Gastroesophageal sphincter (tissue), 3 donors: ENCODE measurements around the gene PHLPP1.

Source experiments
- EP300 ChIP-seq: sonication (generic); formaldehyde crosslinking; IDR thresholded peaks from one replicate; pipeline ENCODE4 v1.6.1; 2017; ENCODE audit warnings: antibody characterized with exemption, mild to moderate bottlenecking
- POLR2A ChIP-seq, 2 donors: fragments of 450-650 bp; IDR thresholded peaks; one replicate each; pipeline ENCODE4 v1.6.1; 2017; ENCODE audit warnings: antibody characterized with exemption in 2 of 2, mild to moderate bottlenecking in 2 of 2, moderate library complexity in 1 of 2
- POLR2AphosphoS5 ChIP-seq: sonication (generic); formaldehyde crosslinking; IDR thresholded peaks from one replicate; pipeline ENCODE4 v1.6.1; 2017; ENCODE audit warnings: antibody characterized with exemption
- TF ChIP-seq, protein P1 (sequence below), 4 experiments: fragments of 200-600 bp in 2 of 4; fragments of 450-650 bp in 2 of 4; sonication (generic) in 1 of 4; IDR thresholded peaks; one replicate each; pipeline ENCODE4 v1.5.1; 2017 to 2019; ENCODE audit warnings: antibody characterized with exemption in 4 of 4, mild to moderate bottlenecking in 2 of 4, moderate library complexity in 2 of 4

DNA sequence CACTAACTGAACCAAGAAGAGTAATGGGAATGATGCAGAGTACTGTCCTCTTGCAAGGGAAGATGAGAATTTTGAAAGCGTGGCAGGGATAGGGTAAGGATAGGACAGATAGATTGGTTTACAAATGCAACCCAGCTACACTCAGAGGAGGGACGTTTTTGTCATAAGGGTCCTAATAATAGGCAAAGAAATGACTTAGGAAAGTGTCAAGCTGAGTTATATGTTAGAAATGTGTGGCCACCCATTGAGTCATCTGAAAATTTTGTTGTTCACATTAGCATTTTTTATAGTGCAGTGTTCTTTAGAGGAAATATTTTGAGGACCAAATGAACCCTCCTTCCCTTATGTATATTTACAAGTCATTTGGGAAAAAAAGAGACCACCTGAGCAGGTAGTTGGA lies 137.5 kb downstream of the PHLPP1 start:
- TF ChIP-seq, protein P1, sequence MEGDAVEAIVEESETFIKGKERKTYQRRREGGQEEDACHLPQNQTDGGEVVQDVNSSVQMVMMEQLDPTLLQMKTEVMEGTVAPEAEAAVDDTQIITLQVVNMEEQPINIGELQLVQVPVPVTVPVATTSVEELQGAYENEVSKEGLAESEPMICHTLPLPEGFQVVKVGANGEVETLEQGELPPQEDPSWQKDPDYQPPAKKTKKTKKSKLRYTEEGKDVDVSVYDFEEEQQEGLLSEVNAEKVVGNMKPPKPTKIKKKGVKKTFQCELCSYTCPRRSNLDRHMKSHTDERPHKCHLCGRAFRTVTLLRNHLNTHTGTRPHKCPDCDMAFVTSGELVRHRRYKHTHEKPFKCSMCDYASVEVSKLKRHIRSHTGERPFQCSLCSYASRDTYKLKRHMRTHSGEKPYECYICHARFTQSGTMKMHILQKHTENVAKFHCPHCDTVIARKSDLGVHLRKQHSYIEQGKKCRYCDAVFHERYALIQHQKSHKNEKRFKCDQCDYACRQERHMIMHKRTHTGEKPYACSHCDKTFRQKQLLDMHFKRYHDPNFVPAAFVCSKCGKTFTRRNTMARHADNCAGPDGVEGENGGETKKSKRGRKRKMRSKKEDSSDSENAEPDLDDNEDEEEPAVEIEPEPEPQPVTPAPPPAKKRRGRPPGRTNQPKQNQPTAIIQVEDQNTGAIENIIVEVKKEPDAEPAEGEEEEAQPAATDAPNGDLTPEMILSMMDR (IDR thresholded peaks at IDR 0.05): no peak
- TF ChIP-seq POLR2AphosphoS5: no peak
- no peak for TF ChIP-seq POLR2A (IDR thresholded peaks at IDR 0.05)
- TF ChIP-seq EP300: no peak
